Astrocyte of the hippocampus (primary cell): Measurements from ENCODE around the gene TTYH3.
"Not testable (repeated sequence)": the region's sequence is repeated elsewhere in the genome, so short reads cannot be mapped to it uniquely, and the experiment has no call there.

Source experiments
- DNase-seq: peaks from one replicate; pipeline ENCODE4 v3.0.0; 2011; ENCODE audit warnings: low read depth, low spot score

The TTYH3 gene

GRCh38 chr7:2603044-2603965 lies 28.5 kb upstream of the TTYH3 start:
- no peak for DNase-seq

DNA sequence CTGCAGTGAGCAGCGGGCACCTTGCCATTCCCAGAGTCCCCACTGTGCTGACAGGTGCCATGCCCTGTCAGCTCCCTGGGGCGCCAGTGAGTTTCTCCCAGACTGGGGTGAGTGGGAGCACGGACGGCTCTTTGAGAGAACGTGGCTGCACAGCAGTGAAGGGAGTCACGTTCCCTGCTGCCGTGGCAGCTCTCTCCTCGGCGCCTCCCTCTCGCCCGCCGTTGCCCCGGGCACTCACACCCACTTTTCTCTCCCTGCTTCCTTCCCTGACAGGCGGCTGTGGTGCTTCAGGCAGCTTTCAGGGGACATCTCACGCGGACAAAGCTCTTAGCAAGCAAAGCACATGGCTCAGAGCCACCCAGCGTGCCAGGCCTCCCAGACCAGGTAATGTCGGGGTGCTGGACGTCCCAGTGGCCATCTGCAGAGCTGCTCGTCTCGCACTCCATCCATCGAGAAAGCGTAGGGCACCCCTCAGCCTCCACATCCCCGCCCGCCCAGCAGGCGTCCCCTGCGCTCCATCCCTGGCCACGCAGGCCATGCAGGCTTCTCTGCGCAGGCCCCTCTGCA lies 27.1 kb upstream of the TTYH3 start:
- DNase-seq: no peak

- no peak for DNase-seq
Observed at GRCh38 chr7:2605608-2606538, 25.9 kb upstream of the TTYH3 start.

DNA sequence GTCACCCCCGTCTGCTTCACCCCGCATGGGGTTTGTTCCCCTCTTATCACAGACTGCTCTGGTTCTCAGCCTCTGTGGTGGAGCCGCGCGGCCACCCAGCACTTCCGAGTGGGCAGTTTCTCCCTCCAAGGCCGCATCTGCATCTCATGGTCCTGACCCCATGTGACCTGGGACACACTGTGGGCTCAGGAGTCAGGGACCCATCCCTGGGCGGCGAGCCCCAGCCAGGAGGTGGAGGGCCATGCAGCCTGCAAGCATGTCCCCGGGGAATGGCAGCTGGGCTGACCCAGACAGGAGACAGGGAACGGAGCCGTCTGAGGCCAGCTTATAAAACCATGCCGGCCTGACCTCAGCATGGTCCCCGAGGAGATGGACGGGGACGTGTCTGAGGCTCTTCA lies 25.2 kb upstream of the TTYH3 start:
- no peak for DNase-seq

DNA sequence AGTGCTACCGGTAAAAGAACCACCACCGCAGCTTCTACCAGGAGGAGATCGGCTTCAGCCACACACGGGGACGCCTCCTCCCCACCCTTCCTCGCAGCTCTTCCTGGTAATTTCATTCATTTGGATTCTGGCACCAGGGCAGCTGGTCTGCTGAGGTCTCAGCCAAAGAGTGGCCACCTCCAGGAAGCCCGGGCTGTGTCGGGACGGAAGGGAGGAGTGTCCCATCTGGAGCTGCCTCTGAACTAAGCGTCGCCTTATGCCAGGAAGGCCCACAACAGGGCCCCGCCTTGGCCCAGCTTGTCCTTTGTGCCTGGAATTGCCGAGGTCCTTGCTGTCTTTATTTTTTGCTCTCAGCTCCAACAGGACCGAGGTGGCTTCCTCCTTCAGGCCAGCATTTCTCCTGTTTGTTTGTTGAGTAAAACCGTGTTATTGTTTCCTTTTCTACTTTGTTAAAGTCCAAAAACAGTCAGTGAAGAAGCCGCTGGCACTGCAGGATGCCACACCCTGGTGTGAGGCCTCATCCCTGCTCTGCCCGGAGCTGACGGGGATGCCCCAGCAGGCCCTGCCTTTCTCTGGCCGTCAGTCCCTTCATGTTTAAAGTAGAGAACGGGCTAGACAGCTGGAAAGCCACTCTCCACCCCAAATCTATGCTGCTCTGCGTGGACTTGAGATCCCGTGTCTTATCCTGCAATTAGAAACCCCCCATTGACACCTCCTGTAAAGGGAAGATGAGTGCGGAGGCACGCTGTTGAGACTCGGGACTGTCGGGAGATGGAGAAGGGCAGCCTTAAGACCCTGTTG lies 24.5 kb upstream of the TTYH3 start:
- no peak for DNase-seq

- no peak for DNase-seq
Observed at GRCh38 chr7:2607923-2608904, 23.6 kb upstream of the TTYH3 start.

DNA sequence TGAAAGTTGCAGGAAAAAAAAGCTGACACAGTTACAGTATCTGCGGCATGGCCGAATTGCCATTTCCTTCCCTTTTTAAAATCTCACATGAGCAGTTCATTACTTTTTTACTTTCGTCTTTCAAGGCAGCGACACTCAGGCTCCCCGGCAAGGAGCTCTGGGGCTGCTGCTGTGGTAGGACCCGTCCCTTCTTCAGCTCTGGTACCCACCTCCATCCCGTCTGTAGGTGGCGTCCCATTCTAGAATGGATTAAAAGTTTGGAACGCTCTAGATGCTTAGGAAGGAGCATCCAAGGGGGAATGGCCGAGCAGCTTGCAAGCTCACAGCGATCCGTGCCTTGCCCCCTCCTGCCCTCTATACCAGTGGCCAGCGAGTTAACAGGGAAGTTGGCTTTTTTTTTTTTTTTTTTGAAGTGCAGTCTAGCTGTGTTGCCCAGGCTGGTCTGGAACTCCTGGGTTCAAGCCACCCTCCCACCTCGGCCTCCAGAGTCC lies 22.8 kb upstream of the TTYH3 start:
- no peak for DNase-seq

DNA sequence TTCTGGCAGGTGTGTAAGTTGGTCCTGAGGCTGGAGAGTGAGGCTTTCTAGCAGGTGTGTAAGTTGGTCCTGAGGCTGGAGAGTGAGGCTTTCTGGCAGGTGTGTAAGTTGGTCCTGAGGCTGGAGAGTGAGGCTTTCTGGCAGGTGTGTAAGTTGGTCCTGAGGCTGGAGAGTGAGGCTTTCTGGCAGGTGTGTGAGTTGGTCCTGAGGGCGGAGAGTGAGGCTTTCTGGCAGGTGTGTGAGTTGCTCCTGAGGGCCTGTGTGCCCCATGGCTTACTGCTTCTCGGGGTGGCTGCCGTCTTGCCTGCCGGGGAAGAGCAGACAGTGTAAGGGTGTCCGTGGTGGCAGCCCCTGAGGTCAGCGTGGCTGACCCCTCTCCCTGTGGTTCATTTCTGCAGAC lies 22.1 kb upstream of the TTYH3 start:
- DNase-seq: not testable (repeated sequence)

GRCh38 chr7:2610466-2610865 lies 21.3 kb upstream of the TTYH3 start:
- no peak for DNase-seq

DNA sequence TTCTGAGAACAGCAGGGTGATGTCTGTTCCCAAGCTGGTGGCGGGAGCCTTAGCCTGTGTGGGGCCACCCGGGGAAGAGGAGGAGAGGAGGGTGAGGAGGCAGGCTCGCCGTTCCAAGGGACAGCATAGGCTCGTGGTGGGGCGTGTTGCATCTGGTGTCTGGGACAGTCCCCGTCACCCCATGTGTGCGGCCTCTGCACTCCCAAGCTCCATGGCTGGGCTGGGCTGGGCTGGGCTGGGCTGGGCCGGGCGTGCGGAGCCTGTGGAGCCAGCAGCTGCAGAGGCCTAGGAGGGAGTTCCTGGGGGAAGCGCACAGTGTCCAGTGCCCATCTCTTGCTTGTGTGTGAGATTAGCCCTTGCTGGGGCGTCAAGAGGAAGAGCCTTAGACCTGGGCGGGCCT lies 20.9 kb upstream of the TTYH3 start:
- DNase-seq: no peak

- no peak for DNase-seq
Observed at GRCh38 chr7:2611401-2611800, 20.4 kb upstream of the TTYH3 start.

DNA sequence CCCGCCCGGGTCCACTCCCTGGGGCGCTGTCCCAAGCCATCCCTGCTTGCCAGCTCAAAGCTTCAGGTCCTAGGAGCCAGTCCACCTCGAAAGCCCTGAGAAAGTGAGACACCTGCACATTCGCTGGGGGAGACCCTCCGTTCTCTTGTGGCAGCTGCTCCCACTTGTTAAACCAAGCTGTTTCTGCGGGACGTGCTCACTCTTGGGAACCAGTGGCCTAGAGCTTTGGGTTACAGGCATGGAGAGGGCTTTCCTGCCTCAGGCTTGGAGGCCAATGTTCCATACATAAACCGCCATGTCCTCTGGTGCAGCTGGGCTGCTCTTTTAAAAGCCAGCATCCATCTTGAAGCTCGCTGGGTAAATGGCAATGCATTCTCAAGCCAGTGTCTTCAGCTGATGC lies 19.9 kb upstream of the TTYH3 start:
- DNase-seq: no peak

- DNase-seq: no peak
Observed at GRCh38 chr7:2612445-2613097, 19.2 kb upstream of the TTYH3 start.

GRCh38 chr7:2613098-2613930 lies 18.5 kb upstream of the TTYH3 start:
- DNase-seq: no peak

GRCh38 chr7:2613931-2614600 lies 17.7 kb upstream of the TTYH3 start:
- DNase-seq: no peak

GRCh38 chr7:2614631-2615330 lies 17.0 kb upstream of the TTYH3 start:
- no peak for DNase-seq
